ENCODE data around the gene AHNAK2.
A peak's percentile ranks its signal among the peaks of the same experiment; 100 is the strongest.

The AHNAK2 gene

DNA sequence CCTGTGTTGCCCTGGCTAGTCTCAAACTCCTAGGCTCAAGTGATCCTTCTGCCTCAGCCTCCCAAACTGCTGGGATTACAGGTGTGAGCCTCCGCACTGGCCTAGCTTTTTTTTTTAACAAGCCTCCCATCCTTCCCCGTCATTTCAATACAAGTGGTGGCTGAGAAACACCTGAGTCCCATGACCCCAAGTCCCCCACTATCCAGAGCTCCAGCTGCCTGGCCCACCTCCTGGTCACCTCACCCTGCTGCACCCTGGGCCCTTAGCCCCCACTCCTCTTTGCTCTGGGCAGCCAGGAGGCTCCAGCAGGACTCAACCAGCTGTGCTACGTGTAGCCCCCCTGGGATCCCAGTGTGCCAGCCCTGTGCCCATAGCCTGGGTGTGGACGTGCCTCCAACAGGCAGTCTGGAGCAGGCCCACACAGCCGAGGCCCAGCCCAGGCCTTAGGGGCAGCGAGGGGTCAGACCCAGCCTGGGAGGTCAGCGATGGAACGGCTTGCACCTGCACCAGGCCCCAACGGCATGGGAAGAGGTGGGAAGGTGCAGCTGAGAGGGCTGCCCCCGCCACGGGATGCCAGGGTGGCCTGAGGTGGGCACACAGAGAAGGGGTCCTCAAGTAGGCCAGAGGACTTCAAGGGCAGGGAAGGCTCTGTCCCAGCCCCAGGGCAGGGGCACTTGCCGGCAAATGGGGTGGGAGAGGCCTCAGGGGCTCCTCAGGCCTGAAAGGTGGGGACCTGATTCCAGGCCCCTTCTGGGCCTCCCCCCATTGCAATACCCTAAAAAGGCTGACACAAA is 6.5 kb downstream of the AHNAK2 start:
- peak in 1 of 5 donors; percentile 4 for DNase-seq

DNA sequence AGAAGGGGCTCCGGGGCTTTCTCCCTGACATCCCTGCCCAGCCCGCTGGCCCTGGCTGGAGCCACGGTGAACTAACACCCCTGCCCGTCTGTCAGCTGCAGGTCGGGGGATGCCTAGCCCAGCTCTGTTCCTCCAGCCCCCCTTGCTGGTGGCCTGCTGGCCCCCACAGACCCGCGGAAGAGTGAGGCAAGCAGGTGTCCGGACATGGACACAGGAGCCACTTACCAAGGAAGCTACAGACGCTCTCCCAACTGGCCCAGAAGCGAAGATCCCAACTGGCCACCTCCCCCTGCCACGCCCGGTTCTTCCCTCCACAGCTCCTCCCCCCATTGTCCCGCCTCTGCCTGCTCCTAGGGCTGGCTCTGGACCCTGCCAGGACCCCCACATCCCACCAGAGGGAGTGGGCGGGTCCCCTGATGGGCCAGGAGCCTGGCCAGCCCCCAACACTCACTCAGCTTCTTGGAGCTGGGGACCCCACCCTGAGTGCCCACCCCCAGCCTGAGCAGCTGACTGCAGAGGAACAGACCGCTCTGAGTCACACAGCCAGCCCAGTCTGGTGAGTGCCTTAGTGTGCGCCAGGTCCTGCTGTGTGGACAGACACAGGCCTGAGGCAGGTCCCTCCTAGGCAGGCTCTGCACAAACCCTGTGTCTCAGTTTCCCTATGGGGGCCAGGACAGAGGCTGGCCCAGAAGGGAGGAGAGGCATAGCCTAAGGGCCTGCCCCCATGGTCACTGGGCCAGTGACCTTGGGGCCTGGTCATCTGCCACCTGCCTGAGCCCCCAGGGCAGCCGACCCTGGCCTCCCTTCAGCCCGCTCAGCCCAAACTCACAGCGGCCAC is 7.7 kb downstream of the AHNAK2 start:
- DNase-seq, result peak in 1 of 5 donors; percentile 5

GRCh38 chr14:104969741-104970230 is 8.4 kb downstream of the AHNAK2 start:
- DNase-seq, result peak in 1 of 5 donors; percentile 3

DNA sequence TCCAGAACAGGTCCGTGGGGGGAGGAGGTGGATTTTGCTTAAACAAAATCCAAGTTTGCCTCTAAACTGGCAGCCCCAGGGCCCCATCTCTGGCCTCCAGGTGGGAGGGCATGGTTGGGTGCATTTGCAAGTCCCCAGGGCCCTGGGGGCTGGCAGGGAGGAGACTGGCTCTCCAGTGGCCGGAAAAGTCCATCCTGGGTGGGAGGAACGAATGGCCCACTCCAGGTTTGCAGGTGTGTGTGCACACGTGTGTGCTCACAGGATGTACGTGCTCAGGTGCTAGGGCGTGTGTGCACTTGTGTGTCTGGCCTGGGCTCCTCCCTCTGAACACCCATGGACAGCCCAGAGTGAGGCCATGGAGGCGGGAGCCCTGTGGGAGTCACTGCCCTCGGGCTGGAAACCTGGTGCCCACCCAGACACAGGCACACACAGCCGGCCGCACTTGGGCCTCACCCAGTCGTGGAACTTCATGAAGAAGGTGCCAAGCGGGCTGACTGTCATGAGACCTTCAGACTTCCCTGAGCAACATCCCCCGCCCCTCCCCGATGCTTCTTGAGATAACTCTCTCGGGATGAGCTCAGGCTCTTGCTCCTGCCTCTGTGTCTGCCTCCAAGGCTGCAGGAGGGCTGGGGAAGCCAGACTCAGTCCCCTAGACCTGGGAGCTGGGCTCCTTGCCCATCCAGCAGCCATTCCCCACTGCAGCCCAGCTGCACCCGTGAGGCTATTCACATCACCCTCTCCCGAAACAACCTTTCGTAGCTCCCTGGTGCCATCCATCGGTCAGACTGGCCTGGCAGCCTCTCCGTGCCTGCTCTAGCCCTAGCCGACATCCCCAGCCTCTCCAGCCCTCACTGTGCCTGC is 9.4 kb downstream of the AHNAK2 start:
- peak in 1 of 5 donors; percentile 4 for DNase-seq

DNA sequence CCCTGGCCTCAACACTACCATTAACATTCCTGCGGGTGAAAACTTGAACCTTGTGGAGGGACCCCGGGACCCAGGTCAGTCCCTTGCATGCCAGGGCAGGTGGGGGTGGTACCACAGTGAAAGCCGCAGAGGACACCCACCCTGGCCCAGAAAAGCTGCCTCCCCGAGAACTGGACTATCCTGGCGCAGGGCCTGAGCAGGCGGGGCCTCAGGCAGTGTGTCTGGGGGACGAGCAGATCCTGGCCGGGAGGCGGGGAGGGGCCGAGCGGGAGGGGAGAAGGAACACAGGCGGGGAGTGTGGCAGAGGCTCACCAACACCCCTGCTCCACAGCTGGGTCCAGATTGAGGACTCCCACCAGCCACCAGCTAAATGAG is 10.0 kb downstream of the AHNAK2 start:
- peak in 1 of 5 donors; percentile 7 for DNase-seq

DNA sequence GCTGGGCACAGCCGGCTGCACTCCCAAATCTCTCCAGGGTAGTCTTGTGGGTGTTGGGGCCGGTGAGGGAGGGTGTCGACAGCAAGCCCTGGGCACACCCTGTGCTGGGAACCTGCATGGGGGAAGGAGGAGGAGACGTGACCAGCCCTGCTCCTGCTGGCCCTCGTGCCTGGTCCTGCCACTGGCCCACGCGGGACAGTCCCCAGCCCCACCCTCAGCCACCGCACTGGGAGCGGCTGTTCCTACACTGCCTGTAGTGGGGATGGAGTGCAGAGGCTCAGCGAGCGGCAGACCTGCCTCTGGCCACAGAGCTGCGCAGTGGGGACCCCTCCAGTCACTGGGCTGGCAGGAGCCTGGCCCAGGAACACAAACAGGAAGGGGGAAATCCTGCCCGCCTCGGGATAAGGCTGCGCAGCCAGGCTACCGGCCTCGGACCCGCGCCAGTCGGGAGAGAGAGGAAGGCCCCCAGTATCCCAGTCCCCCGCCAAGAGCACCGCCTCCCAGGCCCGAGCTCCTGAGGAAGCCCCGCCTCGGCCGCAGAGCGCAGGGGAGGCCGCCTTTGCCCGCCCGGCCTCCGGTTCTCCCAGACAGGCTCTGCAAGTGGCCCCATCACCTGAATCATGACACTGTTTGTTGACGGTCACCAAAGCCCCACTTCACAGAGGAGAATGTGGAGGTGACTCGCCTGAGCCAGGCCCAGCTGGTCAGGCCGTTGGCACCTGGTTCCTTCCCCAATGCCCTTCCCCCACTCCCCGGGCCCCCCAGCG is 10.6 kb downstream of the AHNAK2 start:
- no peak for DNase-seq

GRCh38 chr14:104966981-104967385 is 11.2 kb downstream of the AHNAK2 start:
- DNase-seq, result no peak

- no peak for DNase-seq
These were observed 11.8 kb downstream of the AHNAK2 start for GRCh38 chr14:104966261-104966865.

GRCh38 chr14:104965561-104966231 is 12.5 kb downstream of the AHNAK2 start:
- DNase-seq, result peak in 1 of 5 donors; percentile 4

- DNase-seq, result no peak
These were observed 13.6 kb downstream of the AHNAK2 start for GRCh38 chr14:104964546-104964945.

- DNase-seq, result peak in 1 of 5 donors; percentile 3
These were observed 20.7 kb downstream of the AHNAK2 start for GRCh38 chr14:104957146-104958113.

DNA sequence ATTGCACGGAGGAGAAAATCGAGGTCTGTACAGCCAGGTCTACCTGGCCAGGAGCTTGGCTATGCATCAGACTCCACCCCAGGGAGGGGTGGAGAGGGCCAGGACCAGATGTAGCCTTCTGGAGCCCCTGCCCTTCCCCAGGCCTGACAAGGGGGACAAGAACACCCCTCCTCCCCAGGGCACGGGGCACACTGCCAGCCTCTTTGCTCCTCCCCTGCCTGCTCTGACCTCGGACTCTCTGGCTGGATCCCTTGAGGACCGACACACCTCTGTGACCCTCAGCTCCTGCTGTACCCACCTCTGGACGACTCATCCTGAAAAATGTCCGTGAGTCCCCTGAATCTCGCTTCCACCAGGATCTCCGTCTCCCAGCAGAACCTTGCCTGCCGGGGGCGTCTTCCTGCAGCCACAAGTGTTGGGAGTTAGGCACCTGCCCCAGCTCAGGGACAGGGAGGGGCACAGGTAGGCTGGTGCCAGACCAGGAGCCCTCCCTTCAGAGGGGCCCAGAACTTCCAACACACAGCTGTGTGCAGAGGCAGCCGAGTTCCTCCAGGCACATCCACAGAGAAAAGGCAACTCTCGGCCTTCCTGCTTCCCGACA is 21.8 kb downstream of the AHNAK2 start:
- peak in 1 of 5 donors; percentile 2 for DNase-seq

DNA sequence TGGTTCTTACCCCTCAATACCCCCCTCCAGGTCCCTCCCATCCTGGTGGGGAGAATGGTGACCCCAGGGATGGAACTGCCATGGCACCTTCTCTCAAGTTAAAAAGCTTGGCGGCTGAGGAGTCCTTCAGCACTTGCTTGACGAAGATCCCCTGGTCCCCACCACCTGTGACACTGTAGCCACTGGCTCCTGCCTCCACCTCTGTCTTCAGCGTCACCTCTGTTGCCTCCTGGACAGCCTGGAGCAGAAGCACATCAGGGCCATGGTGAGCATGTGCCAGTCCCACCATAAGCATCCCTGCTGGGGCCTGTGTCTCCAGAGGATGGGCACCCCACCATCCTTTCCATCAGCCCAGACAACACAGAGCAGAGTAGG is 22.8 kb downstream of the AHNAK2 start:
- DNase-seq, result peak in 1 of 5 donors; percentile 1

- peak in 1 of 5 donors; percentile 2 for DNase-seq
These were observed 23.3 kb downstream of the AHNAK2 start for GRCh38 chr14:104954746-104955395.

- DNase-seq, result peak in 1 of 5 donors; percentile 4
These were observed 24.1 kb downstream of the AHNAK2 start for GRCh38 chr14:104953896-104954656.

GRCh38 chr14:104953097-104953496 is 25.1 kb downstream of the AHNAK2 start:
- DNase-seq, result peak in 1 of 5 donors; percentile 3

GRCh38 chr14:104951863-104952657 is 26.1 kb downstream of the AHNAK2 start:
- DNase-seq, result peak in 1 of 5 donors; percentile 2

All from T-helper 1 cell (primary cell).